Measurements from ENCODE around the gene CIDEC.

CIDEC gene

GRCh38 chr3:9879830-9880549, at the start of gene CIDEC:
TSS of gene CIDEC (minus strand) at chr3:9880253. CDS start at chr3:9878486, 1,767 bp downstream.
- DNase-seq: no peak

- DNase-seq: no peak
Observed at GRCh38 chr3:9928158-9928557, 48.1 kb upstream of the CIDEC start.

GRCh38 chr3:9918261-9919038, 38.4 kb upstream of the CIDEC start:
- DNase-seq: no peak

GRCh38 chr3:9917820-9918219, 37.8 kb upstream of the CIDEC start:
- DNase-seq: no peak

GRCh38 chr3:9916734-9917680, 37.0 kb upstream of the CIDEC start, which contains the start of gene IL17RC:
TSS of gene IL17RC (plus strand) at chr3:9917098. CDS start at chr3:9917316, 218 bp downstream.
- DNase-seq: peak; percentile 66 to 71

GRCh38 chr3:9916346-9916733, 36.3 kb upstream of the CIDEC start:
- DNase-seq: no peak

GRCh38 chr3:9915254-9916141, 35.4 kb upstream of the CIDEC start:
- DNase-seq: peak; percentile 49 to 55

- DNase-seq: no peak
Observed at GRCh38 chr3:9914559-9915253, 34.7 kb upstream of the CIDEC start.

- DNase-seq: no peak
Observed at GRCh38 chr3:9914011-9914410, 34.0 kb upstream of the CIDEC start.

- no peak for DNase-seq
Observed at GRCh38 chr3:9913601-9914000, 33.5 kb upstream of the CIDEC start.

- no peak for DNase-seq
Observed at GRCh38 chr3:9912294-9912935, 32.4 kb upstream of the CIDEC start.

GRCh38 chr3:9911863-9912262, 31.8 kb upstream of the CIDEC start:
- no peak for DNase-seq

- DNase-seq: no peak
Observed at GRCh38 chr3:9909221-9910013, 29.4 kb upstream of the CIDEC start.

- DNase-seq: no peak
Observed at GRCh38 chr3:9908286-9908685, 28.2 kb upstream of the CIDEC start.

GRCh38 chr3:9906480-9906879, 26.4 kb upstream of the CIDEC start:
- DNase-seq: no peak

- DNase-seq: no peak
Observed at GRCh38 chr3:9903904-9904303, 23.9 kb upstream of the CIDEC start.

- peak; percentile 37 to 51 for DNase-seq
Observed at GRCh38 chr3:9903238-9903624, 23.2 kb upstream of the CIDEC start.

GRCh38 chr3:9902372-9903237, 22.6 kb upstream of the CIDEC start, which contains the start of gene IL17RE:
TSS of gene IL17RE (plus strand) at chr3:9902848. CDS start at chr3:9902933, 85 bp downstream.
- DNase-seq: no peak

- DNase-seq: no peak
Observed at GRCh38 chr3:9901967-9902366, 21.9 kb upstream of the CIDEC start.

All from inflammatory macrophage treated with lipopolysaccharide for 1 hour (primary cell).